Stimulated activated CD4-positive, alpha-beta T cell treated with anti-CD3 and anti-CD28 coated beads, Interleukin-1b, Interleukin-23, amount 100 ng/mL, for 48 hours (primary cell): ENCODE data around the gene TOR4A.

Experiments
- DNase-seq: peaks from one replicate; pipeline ENCODE4 v3.0.0-alpha.2; 2020

The TOR4A gene

GRCh38 chr9:137277329-137278041 is at the start of gene TOR4A:
TOR4A (plus strand) TSS chr9:137277726; CDS start chr9:137278690, 964 bp downstream.
- DNase-seq, result no peak

- no peak for DNase-seq
Observed at GRCh38 chr9:137227853-137228505, 49.5 kb upstream of the TOR4A start.

GRCh38 chr9:137228506-137228967 is 49.0 kb upstream of the TOR4A start:
- DNase-seq, result no peak

GRCh38 chr9:137228968-137229896 is 48.3 kb upstream of the TOR4A start:
- no peak for DNase-seq

- DNase-seq, result no peak
Observed at GRCh38 chr9:137229903-137230704, 47.4 kb upstream of the TOR4A start.

- no peak for DNase-seq
Observed at GRCh38 chr9:137230705-137231371, 46.7 kb upstream of the TOR4A start, which contains the start of gene SLC34A3. SLC34A3 (plus strand) TSS chr9:137230901; CDS start chr9:137231703, 802 bp downstream.

- no peak for DNase-seq
Observed at GRCh38 chr9:137231372-137232039, 46.0 kb upstream of the TOR4A start.

GRCh38 chr9:137232101-137232500 is 45.4 kb upstream of the TOR4A start:
- no peak for DNase-seq

- DNase-seq, result no peak
Observed at GRCh38 chr9:137232510-137232909, 45.0 kb upstream of the TOR4A start.

GRCh38 chr9:137233143-137233980 is 44.2 kb upstream of the TOR4A start:
- DNase-seq, result no peak

- DNase-seq, result no peak
Observed at GRCh38 chr9:137234055-137234697, 43.4 kb upstream of the TOR4A start.

GRCh38 chr9:137234758-137235423 is 42.6 kb upstream of the TOR4A start:
- DNase-seq, result no peak

- no peak for DNase-seq
Observed at GRCh38 chr9:137235424-137236237, 41.9 kb upstream of the TOR4A start.

- peak; percentile 89 for DNase-seq
Observed at GRCh38 chr9:137236238-137236935, 41.1 kb upstream of the TOR4A start.

- no peak for DNase-seq
Observed at GRCh38 chr9:137236936-137237421, 40.5 kb upstream of the TOR4A start.

- DNase-seq, result no peak
Observed at GRCh38 chr9:137237759-137238726, 39.5 kb upstream of the TOR4A start.
